Stimulated activated CD8-positive, alpha-beta memory T cell treated with anti-CD3 and anti-CD28 coated beads, Interleukin-4, amount 100 ng/mL, for 1 hour (primary cell): ENCODE measurements around the gene TMEM86B.

Experiments used
- DNase-seq, 2 donors: peaks; one replicate each; pipeline ENCODE4 v3.0.0-alpha.2; 2020; ENCODE audit warnings: low read depth in 2 of 2, low spot score in 1 of 2

Gene TMEM86B

GRCh38 chr19:55179606-55180484 lies 48.7 kb downstream of the TMEM86B start, which contains the start of gene SYT5:
TSS of gene SYT5 (minus strand) at chr19:55180289. CDS start at chr19:55179041, 1,248 bp downstream.
- DNase-seq, result peak in 1 of 2 donors; percentile 32

- peak; percentile 87 for DNase-seq
Observed at GRCh38 chr19:55178781-55179599, 49.6 kb downstream of the TMEM86B start.
